Measurements from ENCODE around the gene UNC119.
A peak's percentile ranks its signal among the peaks of the same experiment; 100 is the strongest.

UNC119 gene

DNA sequence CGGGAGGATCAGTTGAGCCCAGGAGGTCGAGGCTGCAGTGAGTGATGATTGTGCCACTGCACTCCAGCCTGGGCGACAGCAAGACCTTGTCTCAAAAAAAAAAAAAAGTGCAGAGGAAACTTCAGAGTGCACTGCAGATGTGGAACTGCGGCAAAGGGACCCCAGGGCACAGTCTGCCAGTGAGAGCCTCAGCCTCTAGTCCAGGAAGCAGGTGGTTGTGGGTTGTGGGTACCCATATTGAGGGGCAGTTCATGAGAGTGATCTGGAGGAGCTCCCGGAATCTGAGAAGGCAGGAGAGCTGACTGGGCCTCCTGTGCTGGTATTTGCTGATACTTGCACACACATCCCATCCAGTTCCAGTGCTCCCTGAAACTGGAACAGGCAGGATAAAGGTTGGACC is 33.2 kb downstream of the UNC119 start:
- no peak for DNase-seq

DNA sequence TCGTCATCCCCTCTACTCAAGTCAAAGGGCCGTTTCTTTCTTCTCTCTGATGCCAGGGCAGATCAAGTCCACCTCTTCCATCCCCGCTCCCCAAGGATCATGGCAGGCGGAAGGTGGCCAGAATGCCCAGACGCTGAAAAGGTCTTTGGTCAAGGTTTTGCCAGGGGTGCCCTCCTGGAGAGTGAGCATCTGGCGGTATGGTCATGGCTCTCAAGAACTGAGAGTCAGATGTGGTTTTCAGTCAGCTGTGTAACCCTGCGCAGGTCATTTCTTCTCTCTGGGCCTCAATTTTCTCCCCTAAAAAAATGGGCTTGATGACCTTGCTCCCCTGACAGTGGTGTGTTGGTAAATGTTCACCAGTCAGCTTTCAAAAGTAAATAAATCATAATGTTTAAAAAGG is 33.8 kb downstream of the UNC119 start:
- DNase-seq, result no peak

DNA sequence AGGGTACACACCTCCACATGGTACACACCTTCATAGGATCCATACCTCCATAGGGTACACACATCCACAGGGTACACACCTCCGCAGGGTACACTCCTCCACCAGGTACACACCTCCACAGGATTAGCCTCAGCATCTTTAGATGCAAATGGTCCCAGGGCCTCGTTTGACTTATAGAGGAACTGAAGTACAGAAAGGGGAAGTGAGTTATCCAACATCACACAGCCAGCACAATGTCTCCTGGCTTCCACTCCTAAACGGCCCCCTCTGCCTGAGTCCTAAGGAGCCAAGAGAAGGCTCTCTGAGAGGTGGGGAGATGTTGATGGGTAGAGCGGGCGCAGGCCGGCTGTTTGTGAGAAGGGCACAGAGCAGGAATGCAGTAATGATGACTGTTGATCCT is 34.3 kb downstream of the UNC119 start:
- DNase-seq, result no peak

DNA sequence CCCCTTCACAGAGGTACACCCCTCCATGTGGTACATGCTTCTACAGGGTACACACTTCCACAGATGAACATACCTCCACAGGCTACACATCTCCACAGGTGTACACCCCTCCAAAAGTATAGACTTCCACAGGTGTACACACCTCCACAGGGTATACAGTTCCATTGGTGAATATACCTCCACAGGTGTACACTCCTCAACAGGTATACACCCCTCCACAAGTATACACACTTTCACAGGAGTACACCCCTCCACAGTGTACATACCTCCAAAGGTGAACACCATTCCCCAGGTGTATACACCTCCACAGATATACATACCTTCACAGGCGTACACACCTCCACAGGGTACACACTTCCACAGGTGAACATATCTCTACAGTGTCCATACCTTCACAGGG is 36.9 kb downstream of the UNC119 start:
- DNase-seq, result no peak

DNA sequence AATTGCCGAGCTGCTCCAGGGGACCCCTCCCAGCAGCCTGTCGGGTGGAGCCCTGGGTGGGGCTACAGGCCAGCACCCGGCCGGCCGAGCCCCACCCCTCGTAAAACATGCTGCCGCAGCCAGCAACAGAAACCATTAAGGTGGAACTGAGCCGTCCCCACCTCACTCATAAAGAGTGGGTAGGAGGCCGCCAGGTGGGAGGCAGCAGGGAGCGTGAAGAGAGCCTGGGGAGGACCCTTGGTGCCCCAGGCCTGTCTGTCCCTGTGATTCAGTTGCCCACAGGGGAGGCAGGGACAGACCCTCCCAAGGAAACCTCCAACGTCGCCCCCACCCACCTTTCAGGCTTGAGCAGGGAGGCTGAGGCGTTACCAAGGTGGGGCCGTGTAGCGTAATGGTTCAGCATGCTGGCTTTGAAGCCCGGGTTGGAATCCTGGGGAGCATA is 37.8 kb downstream of the UNC119 start:
- DNase-seq, result no peak

DNA sequence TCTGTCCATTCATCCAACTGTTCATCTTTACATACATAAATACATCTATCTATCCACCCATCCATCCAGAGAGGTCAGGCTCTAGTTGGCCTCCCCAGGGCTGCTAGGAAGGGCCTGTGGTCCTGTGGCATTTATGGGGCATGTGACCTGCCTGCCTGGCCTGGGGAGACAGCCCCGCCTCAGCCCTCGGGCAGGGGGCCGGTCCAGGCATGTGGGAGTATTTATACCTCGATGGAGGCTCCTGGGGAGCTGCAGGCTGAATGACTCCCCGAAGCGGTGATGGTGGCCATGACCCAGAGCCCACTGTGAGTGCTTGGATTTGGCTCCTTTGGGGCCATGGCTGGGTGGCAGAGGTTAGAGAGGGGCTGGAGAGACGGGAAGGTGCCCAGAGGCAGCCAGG is 38.9 kb downstream of the UNC119 start:
- no peak for DNase-seq

DNA sequence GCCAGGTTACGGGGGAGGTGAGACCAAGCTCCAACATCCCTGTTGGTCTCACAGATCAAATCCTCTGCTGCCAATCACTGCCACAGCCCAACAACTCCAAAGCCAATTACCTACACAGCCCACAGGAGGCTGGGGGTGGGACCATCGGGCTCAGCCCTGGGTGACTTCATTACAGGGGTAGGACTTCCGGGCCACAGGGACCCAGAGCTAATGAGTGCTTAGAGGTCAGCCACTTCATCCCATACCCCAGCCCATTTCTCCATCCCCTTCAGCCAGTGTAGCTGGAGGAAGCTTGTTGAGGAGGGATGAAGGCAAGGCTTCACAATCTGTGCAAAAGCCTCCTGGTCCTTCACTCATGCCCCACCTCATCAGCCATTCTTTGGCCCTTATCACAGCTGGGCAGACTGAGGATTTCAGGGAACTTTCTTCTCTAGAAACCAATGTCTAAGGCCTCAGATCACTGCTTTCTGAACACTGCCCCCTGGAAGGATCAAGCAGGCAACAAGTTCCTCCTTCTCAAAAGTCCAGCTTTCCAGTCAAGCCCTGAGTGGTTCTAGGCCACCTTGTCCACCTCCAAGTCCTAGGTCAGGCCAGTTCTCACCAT is 40.5 kb downstream of the UNC119 start:
- DNase-seq, result no peak

DNA sequence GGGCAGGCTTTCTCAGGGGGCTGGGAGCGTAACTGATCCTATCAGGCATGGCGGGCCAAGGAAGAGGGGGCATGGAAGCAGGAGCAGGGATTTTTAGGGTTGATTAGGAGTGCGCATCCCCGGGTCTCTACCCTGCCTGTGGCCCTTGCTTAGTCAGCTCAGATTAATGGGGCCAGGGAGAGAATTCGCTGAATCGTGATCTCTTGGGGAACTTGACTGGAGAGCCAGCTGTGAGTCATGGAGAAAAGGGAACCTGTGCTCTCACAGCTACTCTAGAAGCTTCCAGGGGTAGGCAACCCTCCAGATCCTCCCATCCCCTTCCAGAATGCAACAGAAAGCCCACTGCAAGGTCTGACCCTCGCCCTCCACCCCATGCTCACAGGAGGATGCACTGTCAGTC is 42.6 kb downstream of the UNC119 start:
- DNase-seq, result peak in 1 of 2 donors; percentile 35

DNA sequence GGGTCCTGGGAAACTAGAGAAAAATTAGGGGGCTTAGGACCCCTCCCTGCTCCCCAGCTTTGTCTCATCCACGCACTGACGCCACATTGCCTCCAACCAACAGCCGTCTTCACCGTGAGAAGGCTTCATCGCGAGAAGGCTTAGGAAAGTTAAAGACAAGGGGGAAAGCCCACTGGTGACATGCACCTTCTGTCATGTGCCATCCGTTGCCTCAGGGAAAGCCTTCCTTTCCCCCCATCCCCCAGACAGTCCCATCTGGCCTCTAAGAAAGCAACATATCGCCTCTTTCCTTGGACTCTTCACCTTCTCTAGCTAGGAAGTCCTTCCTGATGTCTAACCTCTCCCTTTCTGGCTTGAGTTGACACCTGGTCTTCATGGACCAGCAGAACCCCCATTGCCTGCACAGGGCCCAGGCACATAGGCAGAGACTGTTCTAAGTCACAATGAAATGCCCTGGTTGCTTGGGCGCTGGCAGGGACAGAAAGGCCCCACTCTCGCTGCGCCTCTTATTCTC is 44.2 kb downstream of the UNC119 start:
- DNase-seq, result no peak

DNA sequence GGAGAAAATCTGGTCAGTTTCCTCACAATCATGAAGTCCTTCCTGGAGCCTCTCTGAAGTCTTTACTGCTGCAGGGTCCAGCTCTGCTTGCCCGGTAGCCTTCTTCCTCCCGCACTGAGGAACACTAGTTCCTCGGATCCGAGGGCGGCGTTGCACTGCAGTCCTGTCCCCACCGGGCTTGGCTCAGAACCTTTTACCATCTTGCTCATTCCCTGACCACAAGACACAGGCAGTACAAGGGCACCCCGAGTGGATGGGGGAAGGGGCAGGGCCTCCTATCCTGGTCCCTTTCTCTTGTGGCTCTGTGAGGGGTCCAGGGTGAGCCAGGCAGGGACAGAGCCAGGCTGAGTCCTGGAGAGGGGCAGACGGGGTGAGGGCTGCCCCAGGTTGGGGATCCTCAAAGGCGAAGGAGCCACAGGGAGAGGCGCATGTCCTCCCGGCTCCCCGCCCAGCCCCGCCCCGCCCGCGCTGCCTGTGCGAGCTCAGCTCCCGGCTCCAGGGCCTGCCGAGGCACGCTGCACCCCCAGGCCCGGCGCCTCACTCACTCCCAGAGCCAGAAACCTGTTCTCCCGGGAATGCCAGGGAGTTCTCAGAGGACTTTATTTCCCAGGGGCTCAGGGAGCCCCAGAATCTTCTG is 44.7 kb downstream of the UNC119 start:
- DNase-seq, result no peak

DNA sequence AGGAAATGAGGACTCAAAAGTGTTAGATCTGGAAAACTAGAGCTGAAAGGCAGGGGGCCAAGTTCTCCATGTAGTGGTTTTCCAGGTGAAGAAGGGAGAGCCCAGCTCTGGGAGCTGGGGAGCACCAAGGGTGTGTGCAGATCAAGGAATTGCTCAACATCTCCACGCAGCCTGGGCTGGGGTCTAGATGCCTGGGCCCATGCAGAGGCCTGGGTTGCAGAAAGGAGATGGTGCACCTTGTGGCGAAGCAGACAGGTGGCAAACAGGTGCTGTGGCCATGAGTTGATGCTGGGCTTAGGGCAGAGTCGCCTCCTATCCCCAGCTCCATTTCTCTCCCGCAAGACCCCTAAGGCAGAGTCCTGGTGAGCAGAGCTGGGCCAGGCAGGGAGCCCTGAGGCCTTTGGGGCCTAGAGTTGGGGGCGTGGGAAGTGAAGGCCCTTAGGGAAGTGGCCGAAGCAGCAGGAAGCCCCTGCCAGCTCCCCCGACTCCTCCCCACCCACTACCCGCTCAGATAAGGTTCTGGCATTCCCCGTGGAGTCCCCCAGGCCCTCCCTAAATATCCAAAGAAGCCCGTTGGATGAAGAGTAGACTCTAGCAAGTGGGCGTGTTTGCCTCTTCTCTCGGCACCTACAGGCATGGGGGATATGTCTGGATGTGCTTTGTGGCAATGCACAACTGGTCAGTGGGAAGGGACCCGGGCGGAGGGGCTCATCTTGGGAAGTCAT is 45.5 kb downstream of the UNC119 start:
- no peak for DNase-seq

DNA sequence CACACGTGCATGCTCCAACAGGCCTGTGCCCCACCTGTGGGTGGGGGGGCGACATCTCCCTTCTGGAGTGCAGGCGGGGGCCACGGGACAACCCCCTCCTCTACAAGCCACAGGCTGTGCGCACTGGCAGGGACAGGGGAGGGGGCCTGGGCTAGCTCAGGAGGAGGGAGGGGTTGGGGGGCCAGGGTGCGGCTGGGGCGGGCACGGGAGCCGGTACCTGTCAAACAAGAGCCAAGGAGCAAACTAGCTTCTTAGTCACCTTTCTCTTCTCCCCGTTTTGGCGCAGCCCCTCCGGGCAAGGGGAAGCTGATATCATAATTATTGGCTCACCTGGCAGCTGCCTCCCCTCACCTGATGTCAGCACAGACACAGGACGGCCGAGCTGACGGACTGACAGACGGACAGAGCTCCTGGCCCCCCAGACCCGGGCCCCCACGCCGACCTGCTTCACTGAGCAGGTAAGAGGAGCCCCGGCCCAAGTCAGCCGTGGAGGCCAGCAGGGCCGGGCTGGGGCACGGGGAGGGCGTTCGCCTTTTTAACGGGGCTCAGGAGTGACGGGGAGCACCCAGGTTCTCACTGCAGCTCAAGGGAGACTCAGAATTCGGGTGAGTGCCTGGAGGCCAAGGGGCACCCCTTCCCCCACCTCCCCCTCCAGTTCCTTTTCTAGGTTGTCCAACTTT is 46.3 kb downstream of the UNC119 start, which contains the start of gene FOXN1:
TSS of gene FOXN1 (plus strand) at position 363 of the 680 bp plus-strand sequence. CDS start 17,622 bp downstream, outside the sequence.
- no peak for DNase-seq

DNA sequence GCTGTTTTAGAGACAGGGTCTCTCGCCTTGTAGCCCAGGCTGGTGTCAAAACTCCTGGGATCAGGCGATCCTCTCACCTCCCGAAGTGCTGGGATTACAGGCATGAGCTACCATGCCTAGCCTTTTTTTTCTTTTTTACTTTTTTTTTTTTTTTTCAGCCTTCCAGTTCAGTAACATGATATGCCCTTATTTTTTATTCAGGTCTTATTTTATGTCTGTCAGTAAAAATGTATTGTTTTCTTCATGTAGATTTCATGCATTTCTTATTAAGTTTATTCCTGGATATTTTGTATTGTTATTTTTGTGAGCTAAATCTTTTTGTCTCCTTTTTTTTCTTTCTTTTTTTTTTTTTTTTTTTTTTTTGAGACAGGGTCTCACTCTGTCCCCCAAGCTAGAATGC is 49.0 kb downstream of the UNC119 start:
- DNase-seq, result no peak

DNA sequence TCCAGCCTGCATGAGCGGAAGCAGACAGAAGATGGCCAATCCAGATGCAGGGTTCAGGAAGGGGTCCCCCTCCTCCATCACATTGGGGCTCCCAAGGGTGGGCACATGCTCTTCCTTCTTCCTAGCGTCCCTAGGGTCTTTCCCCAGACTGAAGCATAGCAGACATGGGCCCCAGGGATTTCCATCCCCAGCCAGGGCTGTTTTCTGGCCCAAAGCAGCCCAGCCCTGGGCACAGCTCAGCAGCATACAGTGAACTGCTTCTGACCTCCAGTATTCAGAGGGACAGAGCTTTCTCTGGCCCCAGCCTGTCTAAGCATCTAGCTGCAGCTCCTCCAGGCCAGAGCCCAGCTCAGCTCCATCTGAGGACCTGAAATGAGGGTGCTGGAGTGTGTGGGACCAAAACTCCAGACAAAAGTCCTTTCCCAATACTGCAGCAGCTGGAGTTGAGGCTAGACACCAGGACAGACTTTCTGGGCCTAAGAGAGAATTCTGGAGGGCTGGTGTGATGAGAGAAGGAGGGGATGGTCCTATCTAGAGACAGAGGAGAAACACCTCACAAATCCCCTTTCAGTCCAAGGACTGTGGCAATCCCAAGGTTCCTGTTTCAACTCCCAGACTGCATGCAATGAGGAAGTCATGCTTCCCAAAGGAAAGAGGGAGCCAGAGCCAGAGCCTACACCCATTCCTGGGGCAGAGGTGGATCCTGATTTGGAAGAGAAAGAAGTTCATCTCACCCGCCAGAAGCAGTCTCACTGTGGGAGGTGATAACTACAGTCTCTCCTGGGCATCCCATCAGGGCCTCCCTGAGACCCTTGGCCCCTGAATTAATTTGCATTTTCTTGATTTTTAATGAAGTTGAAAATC is 50.8 kb downstream of the UNC119 start:
- DNase-seq, result no peak

DNA sequence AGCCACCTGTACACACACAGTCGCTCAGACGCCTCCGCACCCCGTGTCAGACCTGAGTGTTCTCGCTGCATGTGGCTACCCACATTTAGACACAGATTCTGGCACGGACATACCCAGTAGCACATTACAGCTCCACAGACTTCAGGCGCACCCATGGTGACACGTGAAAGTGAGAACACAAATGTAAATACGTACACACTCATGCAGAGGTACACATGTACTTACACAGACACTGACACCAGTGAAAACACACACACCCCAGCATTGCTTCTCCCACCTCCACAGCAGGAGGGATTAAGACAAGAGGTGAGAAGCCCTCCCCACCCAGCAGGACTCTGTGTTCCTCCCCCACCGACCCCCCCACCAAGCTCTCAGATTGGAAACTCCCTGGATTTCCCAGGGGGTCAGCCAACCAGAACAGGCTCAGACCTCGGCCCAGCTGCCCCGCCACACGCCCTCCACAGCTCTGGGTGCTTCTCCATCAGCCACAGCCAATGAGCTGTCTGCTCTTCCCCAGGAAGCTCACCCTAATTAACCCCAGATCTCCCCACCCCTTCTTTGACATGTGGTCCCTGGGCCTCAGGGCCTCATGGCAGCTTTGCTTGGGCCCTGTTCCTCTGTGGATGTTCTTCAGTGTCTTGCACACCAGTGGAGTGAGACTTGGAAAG is 51.6 kb downstream of the UNC119 start:
- DNase-seq, result no peak

DNA sequence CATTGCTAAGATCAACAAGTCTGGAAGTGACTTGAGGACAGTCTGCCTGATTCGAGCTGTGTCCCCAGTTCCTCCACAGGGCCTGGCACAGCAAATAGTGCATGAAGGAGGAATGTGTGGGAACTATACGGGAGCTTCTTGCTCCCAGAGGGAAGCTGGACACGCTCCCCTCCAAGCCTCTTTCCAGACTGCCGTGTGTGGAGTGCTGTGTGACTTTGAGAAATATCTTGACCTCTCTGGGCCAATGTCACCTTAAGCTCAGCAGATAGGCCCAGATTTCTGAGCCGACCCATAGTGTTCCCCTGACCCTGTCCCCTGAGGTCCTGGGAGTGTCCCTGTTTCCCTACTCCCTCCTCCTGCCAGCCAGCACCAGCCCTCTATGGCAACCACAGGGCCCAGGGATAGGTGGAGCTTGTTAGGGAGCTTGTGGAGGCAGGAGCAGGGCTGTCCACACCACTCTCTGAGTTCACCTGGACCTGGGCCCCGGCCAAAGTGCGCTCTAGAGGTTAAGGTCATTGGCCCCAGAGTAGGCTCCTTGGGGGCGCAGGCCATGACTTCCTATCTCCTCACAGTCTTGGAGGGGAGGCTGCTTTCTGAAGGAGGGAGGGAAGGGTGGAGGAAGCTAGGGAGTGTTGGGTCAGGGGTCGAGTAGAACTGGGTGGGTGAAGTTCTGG is 52.6 kb downstream of the UNC119 start:
- no peak for DNase-seq

DNA sequence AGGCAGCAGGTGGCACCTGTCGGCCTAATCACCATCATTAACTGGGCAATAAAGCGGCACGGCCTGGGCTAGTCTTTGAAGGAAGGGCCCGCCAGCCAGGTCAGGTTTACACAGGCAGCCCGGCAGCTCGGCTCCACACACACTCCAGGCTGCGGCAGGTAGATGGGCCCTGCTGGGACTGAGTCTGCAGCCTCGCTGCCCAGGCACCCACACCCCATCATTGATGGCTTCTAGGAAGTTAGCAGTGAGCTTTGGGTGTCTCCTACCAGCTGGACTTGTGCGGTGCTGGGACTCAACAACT is 53.1 kb downstream of the UNC119 start:
- no peak for DNase-seq

DNA sequence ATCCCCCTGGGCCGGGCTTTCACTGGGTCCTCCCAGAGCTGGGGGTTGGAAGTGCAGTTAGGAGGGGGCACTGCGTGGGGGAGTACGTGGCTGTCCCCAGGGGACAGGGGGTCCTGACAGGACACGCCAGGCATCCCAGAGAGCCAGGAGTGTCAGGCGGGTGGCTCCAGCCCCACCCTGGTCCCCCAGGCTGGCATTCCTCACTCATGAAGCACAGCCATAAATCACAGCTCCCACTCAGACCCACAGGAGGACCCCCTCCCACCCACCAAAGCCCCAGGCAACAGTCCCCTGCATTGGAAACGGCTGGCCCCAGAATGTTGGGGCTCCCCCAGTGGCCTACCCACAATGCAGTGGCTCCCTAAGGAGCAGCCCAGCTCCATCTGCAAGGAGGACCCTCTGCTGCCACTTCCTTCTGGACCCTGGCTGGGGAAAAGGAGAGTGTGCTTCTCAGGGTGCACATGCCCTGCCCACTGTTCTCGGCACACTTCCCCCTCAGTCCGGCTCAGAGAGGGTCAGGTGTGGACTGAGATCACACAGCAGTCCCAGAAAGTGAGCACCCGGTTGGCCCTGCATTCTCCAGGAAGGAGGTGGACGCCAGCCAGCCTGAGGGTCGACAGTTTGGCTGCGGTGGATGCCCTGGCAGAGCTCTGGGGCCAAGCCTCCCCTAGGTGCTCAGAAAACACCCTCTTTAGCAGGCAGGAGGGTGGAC is 53.6 kb downstream of the UNC119 start:
- DNase-seq, result no peak

DNA sequence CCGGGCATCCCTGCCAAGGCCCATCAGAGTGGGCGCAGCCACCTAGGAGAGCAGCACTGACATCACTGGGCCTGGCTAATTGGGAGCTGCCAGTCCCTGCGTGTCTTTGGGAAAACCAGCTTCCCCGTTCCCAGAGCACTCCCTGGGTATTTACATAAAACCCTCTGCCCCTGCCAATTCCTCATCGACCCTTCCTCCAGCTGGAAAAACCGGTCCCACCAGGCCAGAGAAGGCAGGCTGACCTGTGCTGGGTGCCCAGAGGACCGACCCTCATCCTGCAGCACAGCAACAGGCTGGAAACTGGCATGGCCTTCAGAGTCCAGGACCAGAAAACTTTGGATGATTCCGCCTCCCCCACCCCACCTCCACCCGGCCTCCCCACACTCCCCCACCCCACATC is 54.5 kb downstream of the UNC119 start:
- no peak for DNase-seq
